CD4-positive, alpha-beta T cell treated with Interferon gamma for 1 hour (primary cell): Measurements from ENCODE around the gene BTBD17.
A peak's percentile ranks its signal among the peaks of the same experiment; 100 is the strongest.

Experiments used
- DNase-seq: peaks from one replicate; pipeline ENCODE4 v3.0.0-alpha.2; 2020

Gene BTBD17

DNA sequence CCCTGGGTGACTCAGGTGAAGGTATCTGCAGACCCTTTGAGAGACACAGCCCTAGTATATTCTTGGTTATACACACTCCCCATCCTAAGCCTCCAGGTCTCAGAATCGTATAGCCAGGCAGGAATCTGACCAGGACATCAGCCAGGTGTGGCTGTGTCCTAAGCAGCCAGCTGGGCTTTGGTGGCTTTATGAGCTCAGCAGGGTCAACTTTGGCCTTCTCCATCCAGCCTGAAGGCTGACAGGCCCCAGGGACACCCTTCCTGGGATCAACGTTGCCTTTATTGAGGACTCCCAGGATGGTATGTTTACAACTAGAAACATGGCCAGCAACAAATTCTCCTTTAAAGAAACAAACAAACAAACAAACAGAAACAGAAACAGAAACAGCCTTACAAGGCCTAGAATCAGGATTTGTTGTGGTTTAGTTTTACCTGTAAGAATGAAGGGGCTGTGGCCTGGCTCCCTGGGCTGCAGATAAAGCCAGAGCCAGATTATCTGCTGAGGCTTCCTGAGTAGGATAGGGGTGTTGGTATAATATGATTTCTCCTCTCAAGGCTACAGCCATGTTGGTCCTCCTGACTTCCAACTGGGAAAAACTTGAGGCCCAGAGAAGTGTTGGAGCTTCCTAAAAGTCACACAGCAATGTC is 27.2 kb downstream of the BTBD17 start:
- no peak for DNase-seq

DNA sequence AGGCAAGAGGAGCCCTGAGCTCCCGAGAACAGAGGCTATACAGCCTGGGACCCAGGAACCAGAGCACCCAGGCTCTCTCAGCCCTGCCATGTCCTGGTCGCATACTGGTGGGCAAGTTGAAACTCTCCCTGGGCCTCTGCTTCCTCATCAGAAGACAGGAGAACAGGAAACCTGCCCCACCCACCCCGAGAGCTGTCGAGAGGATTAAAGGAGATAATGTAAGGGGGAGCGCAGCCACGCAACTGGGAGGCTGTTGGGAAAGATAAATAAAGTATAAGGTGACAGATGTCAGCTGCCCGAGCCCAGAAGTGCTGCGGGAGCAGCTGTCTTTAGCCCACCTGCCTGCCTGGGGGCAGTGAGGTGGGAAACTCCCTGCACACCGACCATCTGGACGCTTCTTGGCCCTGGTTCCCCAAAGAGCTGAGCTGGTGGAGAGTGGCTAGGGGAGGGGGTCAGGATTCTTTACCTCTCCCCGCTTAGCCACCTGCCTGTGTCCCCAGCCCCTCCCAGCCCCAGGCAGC is 28.8 kb downstream of the BTBD17 start:
- no peak for DNase-seq

DNA sequence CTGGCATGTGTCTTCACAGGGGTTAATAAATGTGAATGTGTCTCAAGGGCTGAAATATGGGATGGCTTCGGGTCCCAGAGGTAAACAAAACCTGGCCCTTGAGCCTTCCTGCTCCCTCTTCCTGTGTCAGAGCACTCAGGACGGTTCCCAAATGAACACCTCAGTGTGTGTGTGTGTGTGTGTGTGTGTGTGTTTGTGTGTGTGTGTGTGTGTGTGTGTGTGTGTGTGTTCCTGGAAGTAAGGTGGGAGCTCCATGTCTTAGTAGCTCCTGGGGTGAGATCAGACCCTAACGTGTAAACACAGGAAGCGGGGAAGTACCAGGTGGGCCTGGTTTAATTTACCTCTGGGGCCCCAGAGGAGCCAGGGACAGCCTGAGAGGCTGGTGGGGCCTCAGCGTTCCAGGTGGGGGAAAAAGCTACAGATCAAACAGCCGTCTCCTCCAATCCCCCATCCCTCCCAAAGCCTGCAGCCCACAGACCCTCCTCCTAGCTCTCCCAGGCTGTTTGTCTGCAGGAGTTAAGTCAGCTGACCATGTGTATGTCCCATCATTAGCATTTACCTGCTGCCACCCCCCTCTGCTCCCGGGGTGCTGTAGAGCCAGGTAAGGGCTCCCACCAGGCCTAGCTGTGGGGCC is 29.5 kb downstream of the BTBD17 start:
- DNase-seq: no peak

- no peak for DNase-seq
These were observed 31.2 kb downstream of the BTBD17 start for GRCh38 chr17:74330446-74330845.

DNA sequence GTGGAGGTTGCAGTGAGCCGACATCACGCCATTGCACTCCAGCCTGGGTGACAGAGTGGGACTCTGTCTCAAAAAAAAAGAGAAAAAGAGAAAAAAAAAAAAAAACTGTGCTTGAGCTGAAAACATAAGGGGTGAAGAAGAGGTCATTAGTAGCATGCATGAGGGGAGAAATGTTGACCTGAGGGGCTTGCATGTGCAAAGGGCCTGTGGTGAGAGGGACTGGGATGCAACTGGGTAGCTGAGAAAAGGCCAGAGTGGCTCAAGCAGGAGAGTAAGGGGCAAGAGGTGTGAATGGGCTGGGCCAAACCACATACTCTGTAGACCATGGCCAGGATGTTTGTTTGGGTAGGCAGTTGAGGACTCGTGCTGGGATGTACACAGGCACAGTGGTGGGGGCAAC is 32.3 kb downstream of the BTBD17 start:
- no peak for DNase-seq

DNA sequence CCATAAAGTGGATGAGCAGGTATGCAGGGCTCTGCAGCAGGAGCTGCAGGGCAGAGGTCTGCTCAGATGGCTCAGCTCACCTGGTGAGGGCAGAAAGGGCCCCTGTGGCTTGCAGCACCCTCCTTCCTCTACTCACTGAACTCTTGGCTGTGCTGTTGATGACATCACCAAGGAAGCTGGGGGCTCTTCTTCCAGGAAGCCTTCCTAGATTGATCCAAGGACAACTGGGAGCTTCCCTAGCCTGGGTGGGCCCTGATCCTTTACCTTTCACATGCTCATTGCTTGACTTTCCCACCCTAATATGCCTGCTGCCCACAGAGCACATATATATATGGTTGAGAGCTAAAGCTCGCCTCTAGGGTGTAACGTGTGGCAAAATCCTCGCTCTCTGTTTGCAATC is 33.2 kb downstream of the BTBD17 start:
- no peak for DNase-seq

- no peak for DNase-seq
These were observed 35.2 kb downstream of the BTBD17 start for GRCh38 chr17:74326506-74326905.

DNA sequence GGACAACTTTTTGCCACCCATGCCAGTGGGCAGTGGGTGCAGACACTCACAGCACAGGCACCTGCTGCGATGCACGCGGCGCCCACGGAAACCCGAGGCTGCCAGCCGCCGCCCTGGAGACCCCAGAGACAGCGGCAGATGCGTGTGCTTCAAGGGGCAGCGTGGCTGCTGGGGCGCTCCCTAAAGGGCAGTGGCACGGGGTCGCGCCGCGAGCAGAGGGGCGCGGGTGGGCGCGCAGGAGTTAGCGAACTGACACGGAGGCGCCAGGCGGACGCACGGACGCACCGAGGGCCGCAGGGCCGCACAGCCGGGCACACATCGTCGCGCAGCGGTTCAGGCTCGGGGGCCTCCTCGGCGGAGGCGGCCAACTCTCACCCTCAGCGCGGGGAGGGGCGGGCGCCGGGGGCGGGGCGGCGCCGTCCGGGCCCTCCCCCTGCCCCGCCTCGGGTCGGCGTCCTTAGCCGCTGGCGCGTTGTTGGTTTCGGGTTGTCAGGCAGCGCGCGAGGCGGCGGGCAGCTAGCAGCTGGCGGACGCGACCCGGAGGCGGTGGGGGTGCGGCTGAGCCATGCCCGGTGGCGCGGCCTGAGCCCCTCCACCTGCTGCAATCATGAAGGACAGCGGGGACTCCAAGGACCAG is 35.8 kb downstream of the BTBD17 start, which contains the start of gene KIF19:
KIF19 (plus strand) TSS at position 484 of the 637 bp plus-strand sequence; CDS start at position 608, 124 bp downstream.
- peak; percentile 40 for DNase-seq

- no peak for DNase-seq
These were observed 36.3 kb downstream of the BTBD17 start for GRCh38 chr17:74325376-74325742.

DNA sequence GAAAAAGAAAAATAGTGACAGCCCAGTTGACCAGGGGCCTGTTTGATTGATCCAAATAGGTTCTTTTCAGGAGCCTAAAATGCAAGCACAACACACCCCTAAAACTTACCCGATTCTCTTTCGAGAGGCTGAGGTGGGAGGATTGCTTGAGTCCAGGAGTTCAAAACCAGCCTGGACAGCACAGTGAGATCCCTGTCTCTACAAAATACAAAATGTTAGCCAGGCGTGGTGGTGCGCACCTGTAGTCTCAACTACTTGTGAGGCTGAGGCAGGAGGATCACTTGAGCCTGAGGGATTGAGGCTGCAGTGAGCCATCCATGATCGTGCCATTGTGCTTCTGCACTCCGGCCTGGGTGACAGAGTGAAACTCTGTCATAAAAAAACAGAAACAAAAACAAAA is 37.1 kb downstream of the BTBD17 start:
- no peak for DNase-seq

- DNase-seq: no peak
These were observed 43.3 kb downstream of the BTBD17 start for GRCh38 chr17:74318391-74318790.

- DNase-seq: no peak
These were observed 44.6 kb downstream of the BTBD17 start for GRCh38 chr17:74317071-74317470.

DNA sequence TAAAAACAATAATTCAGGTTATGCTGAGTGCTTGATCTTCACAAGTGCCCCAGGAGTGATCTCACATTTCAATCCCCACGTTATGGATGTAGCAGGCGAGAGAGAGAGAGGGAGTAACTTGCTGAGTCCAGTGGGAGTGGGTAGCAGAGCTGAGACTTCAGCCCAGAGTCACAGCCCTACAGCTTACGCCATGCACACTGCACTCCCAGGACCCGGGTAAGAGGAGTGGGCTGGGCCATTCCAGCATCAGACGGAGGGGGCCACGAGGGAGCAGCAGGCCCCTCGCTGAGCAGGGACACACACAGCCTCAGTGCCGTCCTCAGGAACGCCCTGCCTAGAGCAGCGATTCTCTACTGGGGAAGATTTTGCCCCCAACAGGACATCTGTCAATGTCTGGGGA is 45.4 kb downstream of the BTBD17 start:
- no peak for DNase-seq

DNA sequence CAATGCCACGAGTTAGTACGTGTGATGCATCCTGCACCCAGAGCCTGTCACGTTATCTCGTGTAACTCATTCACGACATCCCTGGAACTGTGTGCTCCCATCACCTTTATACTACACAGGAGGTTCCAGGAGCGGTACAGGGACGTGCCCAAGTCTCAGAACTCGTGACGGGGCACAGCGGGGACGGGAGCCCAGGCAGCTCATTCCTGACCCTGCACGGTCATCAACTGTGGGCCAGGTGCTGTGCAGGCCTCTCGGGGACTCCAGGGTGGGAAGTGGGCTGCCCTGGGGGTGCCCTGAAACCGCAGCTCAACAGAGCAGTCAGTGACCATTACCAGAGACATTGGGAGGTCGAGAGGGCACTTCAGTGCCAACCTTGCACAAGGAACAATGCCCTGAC is 46.8 kb downstream of the BTBD17 start:
- DNase-seq: no peak

DNA sequence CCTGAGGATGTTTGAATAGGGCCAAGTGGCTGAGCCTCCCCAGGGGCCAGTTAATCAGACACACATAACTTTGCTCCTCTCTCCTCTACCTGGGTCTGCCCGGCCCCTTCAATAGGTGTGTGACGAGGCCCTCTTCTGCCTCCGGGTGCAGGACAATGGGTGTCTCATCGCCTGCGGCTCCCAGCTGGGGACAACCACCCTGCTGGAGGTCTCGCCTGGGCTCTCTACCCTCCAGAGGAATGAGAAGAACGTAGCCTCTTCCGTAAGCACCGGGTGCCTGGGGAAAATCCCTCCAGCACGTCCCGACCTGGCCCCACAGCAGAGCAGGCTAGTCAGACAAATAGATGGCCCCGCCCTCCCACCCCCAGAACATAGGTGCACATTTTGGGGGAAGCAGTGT is 51.8 kb downstream of the BTBD17 start:
- DNase-seq: no peak

DNA sequence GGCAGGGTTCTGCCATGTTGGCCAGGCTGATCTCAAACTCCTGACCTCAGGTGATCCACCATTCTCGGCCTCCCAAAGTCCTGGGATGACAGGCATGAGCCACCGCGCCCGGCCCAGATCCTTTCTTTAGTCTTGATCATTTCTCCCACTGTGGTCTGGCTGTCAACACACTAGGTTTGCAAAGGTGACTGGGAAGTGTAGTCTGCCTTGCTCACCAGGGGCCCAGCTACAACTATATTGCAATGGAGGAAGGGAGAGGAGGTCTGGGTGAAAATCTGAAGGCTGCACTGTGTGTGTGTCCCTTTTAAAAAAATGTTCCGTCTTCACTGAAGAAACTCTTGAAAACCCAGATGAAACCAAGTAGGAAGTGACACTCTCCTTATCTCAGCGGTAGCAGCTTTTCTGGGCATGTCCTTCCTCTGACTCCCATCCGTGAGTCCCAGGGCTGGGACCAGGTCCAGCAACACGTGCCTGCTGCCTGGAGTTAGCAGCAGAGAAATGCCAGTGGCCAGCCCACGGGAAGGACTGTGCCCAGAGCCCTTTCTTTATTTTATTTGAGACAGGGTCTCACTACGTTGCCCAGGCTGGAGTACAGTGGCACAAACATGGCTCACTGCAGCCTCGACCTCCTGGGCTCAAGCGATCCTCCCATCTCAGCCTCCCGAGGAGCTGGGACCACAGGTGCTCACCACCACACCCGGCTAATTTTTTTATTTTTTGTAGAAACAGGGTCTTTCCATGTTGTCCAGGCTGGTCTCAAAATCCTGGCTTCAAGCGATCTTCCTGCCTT is 53.5 kb downstream of the BTBD17 start:
- DNase-seq: no peak
